Mucosa of descending colon (tissue), 3 donors: ENCODE data around the gene UGT1A3. TPM values are rescaled to one million over a fixed set of nuclear protein-coding genes. Genes with fewer than 3 reads are reported as not detected.
A peak's percentile ranks its signal among the peaks of the same experiment; 100 is the strongest.
"Not testable (repeated sequence)": the region's sequence is repeated elsewhere in the genome, so short reads cannot be mapped to it uniquely, and the experiment has no call there.

Experiments
- ATAC-seq: fragments of 200-7000 bp; cut with Tn5 transposase; one replicate; pipeline ENCODE4 v1.9.1; 2020; ENCODE audit warnings: mild to moderate bottlenecking, moderate library complexity
- DNase-seq, 3 donors: peaks; one replicate each; pipeline ENCODE4 v3.0.0-alpha.2; 2020
- H3K36me3 ChIP-seq: fragments of 200-600 bp; one replicate; pipeline ENCODE4 v1.8.0; 2021; ENCODE audit warnings: low read depth, mild to moderate bottlenecking
- H3K4me1 ChIP-seq: fragments of 200-600 bp; one replicate; pipeline ENCODE4 v1.8.0; 2021; ENCODE audit warnings: low read depth, mild to moderate bottlenecking
- H3K4me3 ChIP-seq: fragments of 200-600 bp; one replicate; pipeline ENCODE4 v1.8.0; 2021; ENCODE audit warnings: mild to moderate bottlenecking
- H3K9me3 ChIP-seq: fragments of 200-600 bp; one replicate; pipeline ENCODE4 v1.8.0; 2021; ENCODE audit warnings: mild to moderate bottlenecking
- intact Hi-C, 2 donors: fragments of 100-400 bp; cut with DNase I in 1 of 2; cut with micrococcal nuclease in 1 of 2; formaldehyde crosslinking; loops; one replicate each; pipeline versions ENCODE4 v1.11.0 to v1.11.1; 2022; cut with DNase I, micrococcal nuclease
- total RNA-seq, 3 donors: library from RNA; stranded (reverse); fragmentation: NEBNext Ultra II Directional in 2 of 3; extraction: Animal tissue kit (Norgen Biotek cat#: 25700) in 2 of 3; gene quantifications; one replicate each; pipeline versions ENCODE4 v1.2.1 to v1.2.4, GENCODE V29; 2021 to 2023
- TF ChIP-seq, protein P1 (sequence below): fragments of 200-600 bp; IDR thresholded peaks from one replicate; pipeline ENCODE4 v1.8.0; 2022; ENCODE audit warnings: antibody characterized with exemption, mild to moderate bottlenecking
- donor health status: DM: no; HTN: no; CAD: no; lungs with moderate emphysema.
- donor health status: DM: no; HTN: no; CAD: no.
- donor health status: DM: no; HTN: yes; CAD: no.

UGT1A3 gene
- total RNA-seq, 3 donors from 2014 or later, result 2.6 to 4.7 (median 2.7) TPM

DNA sequence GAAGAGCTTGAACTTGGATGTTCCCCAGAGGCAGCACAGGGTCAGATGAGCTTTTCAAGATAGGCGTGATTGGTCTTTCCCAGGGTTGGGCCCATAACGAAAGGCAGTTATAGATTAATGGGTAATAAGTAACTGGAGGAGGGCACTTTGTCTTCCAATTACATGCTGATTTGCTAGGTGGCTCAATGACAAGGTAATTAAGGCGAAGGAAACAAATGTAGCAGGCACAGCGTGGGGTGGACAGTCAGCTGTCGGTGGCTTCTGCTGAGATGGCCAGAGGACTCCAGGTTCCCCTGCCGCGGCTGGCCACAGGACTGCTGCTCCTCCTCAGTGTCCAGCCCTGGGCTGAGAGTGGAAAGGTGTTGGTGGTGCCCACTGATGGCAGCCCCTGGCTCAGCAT lies 10.3 kb upstream of the UGT1A3 start, which contains the start of gene UGT1A4:
Gene UGT1A4 (plus strand): TSS at position 185 of the 400 bp plus-strand sequence. CDS start 85 bp downstream, at position 270.
- no peak for ATAC-seq

DNA sequence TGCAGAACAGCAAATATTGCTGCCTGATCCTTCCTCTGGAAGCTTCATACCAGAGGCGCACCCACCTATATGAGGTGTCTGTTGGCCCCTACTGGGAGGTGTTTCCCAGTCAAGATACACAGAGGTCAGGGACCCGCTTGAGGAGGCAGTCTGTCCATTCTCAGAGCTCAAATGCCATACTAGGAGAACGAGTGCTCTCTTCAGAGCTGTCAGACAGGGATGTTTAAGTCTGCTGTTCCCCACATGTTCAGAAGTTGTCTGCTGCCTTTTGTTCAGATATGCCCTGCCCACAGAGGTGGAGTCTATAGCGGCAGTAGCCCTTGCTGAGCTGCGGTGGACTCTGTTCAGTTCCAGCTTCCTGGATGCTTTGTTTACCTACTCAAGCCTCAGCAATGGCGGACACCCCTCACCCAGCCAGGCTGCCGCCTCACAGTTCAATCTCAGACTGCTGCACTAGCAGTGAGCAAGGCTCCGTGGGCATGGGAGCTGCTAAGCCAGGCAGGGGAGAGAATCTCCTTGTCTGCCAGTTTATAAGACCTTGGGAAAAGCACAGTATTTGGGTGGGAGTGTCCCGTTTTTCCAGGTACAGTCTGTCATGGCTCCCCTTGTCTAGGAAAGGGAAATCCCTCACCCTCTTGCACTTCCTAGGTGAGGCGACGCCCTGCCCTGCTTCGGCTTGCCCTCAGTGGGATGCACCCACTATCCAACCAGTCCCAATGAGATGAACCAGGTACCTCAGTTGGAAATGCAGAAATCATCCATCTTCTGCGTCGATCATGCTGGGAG lies 8.2 kb downstream of the UGT1A3 start:
- DNase-seq (peak in 2 of 3 donors; percentile 17 to 54), ATAC-seq (peak; percentile 77)
- H3K4me1 ChIP-seq, H3K36me3 ChIP-seq, H3K4me3 ChIP-seq, H3K9me3 ChIP-seq, intact Hi-C loops: not testable (repeated sequence)

More for the DNA sequence above, 10.3 kb upstream of the UGT1A3 start, which contains the start of gene UGT1A4:
- intact Hi-C loops, result no loop called here
- no peaks in the 10 kb centered on the region for H3K4me1 ChIP-seq
- no peak within 1 kb of the TSS for H3K4me3 ChIP-seq
- no peak for DNase-seq
- no peaks in the 10 kb centered on the region for H3K9me3 ChIP-seq
- H3K36me3 ChIP-seq, result no peaks in the 10 kb centered on the region
- TF ChIP-seq, protein P1, sequence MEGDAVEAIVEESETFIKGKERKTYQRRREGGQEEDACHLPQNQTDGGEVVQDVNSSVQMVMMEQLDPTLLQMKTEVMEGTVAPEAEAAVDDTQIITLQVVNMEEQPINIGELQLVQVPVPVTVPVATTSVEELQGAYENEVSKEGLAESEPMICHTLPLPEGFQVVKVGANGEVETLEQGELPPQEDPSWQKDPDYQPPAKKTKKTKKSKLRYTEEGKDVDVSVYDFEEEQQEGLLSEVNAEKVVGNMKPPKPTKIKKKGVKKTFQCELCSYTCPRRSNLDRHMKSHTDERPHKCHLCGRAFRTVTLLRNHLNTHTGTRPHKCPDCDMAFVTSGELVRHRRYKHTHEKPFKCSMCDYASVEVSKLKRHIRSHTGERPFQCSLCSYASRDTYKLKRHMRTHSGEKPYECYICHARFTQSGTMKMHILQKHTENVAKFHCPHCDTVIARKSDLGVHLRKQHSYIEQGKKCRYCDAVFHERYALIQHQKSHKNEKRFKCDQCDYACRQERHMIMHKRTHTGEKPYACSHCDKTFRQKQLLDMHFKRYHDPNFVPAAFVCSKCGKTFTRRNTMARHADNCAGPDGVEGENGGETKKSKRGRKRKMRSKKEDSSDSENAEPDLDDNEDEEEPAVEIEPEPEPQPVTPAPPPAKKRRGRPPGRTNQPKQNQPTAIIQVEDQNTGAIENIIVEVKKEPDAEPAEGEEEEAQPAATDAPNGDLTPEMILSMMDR, result no peak

DNA sequence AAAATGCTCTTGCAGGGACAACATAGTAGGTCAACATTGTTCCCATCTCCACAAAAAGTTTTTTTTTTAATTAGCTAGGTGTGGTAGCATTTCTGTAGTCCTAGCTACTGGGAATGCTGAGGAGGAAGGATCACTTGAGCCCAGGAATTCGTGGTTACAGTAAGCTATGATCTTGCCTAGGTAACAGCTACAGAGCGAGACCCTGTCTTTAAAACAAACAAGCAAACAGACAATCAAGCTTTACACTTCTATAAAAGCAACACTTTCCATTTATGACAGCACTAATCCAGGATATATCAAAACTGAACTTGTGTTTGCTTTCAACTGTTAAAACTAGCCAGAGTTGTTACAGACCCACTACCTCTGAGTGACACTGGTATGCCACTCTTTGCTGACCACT lies 12.0 kb downstream of the UGT1A3 start:
- TF ChIP-seq, protein P1, result no peak
- ATAC-seq (peak; percentile 44), DNase-seq (no peak)
- peaks cover 8% of the 10 kb centered on the region for H3K4me1 ChIP-seq
- H3K9me3 ChIP-seq, result no peaks in the 10 kb centered on the region
- no peak overlapping the region for H3K4me3 ChIP-seq
- no peaks in the 10 kb centered on the region for H3K36me3 ChIP-seq
- intact Hi-C loops, result no loop called here

DNA sequence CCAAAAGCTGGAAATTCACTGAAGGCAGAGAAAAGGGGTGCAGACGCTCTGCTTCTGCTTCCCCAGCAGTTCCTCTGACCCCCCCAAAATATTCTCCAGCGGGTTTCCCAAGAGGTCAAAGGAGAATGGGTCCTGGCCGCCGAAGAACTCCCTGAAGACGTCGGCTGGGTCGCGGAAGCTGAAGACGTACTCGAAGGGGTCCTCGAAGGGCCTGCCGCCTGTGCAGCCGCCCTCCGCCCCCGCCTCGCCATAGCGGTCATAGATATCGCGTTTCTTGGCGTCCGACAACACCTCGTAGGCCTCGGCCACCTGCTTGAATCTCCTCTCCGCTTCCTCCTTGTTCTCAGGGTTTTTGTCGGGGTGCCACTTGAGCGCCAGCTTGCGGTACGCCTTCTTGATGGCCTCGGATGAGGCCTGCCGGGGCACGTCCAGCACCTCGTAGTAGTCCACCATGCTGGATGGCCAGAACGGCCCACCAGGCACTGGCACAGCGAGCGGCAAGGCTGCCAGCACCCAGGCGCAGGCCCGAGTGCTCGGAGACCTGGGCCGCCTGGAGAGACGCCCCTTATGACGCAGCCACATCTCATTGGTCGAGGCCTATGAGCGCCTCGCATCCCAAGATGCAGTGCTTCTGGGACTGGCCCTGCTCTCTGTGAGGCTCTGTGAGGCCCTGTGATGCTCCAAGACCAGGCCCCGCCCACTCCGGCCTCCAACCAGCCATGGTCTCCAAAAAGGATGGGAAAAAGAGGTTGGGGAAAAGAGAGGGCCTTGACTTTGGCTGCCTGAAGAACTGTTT lies 14.8 kb downstream of the UGT1A3 start:
- no peaks in the 10 kb centered on the region for H3K4me1 ChIP-seq
- intact Hi-C loops, result no loop called here
- ATAC-seq (no peak), DNase-seq (peak in 1 of 3 donors; percentile 51)
- no peaks in the 10 kb centered on the region for H3K9me3 ChIP-seq
- TF ChIP-seq, protein P1, result no peak
- no peaks in the 10 kb centered on the region for H3K36me3 ChIP-seq
- no peak overlapping the region for H3K4me3 ChIP-seq

DNA sequence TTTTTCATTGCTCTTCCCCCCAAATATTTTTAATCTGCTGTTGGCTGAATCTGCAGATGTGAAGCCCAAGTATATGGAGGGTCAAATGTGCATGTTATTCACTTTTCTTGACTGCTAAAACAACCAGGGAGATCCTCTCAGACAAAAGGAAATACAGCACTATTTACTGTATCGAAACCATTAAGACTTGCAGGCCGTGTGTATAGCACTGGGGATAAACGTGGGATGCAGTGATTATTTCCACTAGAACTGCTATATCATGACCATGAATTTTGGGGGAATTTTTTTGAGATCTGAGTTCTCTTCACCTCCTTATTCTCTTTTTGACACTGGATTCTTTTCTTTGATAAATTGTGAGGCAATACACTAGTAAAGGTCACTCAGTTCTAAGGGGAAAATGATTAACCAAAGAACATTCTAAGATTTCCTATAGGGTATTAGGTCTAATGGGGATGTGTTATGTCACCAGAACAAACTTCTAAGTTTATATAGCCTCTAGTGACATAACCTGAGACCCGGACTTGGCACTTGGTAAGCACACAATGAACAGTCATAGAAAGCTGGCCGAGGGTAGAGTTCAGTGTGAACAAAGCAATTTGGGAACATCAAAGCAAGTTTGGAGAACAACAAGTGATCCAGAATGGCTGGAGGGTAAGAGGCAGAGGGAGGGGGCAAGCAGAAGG lies 16.4 kb downstream of the UGT1A3 start:
- H3K4me1 ChIP-seq, result no peaks in the 10 kb centered on the region
- intact Hi-C loops, result no loop called here
- no peaks in the 10 kb centered on the region for H3K36me3 ChIP-seq
- ATAC-seq (peak; percentile 54), DNase-seq (no peak)
- H3K9me3 ChIP-seq, result no peaks in the 10 kb centered on the region
- no peak overlapping the region for H3K4me3 ChIP-seq
- TF ChIP-seq, protein P1, result no peak

DNA sequence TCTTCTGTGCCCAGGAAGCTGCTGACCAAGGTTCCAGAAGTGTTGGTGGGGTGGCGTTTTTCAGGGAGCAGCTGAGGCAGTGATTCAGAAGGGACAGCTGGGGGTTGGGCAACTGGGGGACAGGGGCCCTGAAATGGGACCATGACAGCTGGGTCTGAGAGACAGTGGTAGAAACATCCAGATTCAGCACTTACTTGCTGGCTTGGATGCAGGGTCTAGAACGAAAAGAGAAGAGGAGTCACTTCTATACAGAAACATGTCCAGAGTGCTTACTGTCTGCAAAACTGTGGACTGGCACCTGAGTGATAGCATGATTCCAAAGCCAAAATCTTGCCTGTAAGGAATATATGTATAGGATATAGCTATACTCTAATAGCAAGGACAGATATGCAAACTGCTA lies 17.0 kb downstream of the UGT1A3 start:
- intact Hi-C loops, H3K4me1 ChIP-seq, H3K36me3 ChIP-seq, H3K4me3 ChIP-seq, ATAC-seq, H3K9me3 ChIP-seq, DNase-seq: not testable (repeated sequence)
